ENCODE measurements around the gene RECQL. TPM values are rescaled to one million over a fixed set of nuclear protein-coding genes. Genes with fewer than 3 reads are reported as not detected.

The RECQL gene
- total RNA-seq, 1 experiment from 2014 or later: 34.5 TPM

GRCh38 chr12:21456291-21456780 is 45.1 kb downstream of the RECQL start:
- no peak for DNase-seq
- no peaks in the 10 kb centered on the region for H3K27me3 ChIP-seq (ENCODE audit: insufficient read depth, low read depth)
- POLR2A ChIA-PET (ENCODE audit: unreplicated experiment): no interaction called here
- peaks cover 4% of the 10 kb centered on the region; the same call in 1 of the 2 replicates for H4K20me1 ChIP-seq (ENCODE audit: insufficient read depth)
- H3K36me3 ChIP-seq (ENCODE audit: low read depth): peaks cover 23% of the 10 kb centered on the region
- H3K4me1 ChIP-seq (replicated peaks; ENCODE audit: insufficient read depth): no peaks in the 10 kb centered on the region
- no peak overlapping the region for H3K4me3 ChIP-seq
- H3F3A ChIP-seq (ENCODE audit: insufficient read depth, low read depth): no peaks in the 10 kb centered on the region
- intact Hi-C loops (cut with micrococcal nuclease; ENCODE audit: unreplicated experiment): no loop called here
- BruUV-seq (replicated peaks): no TSS peak
- TF ChIP-seq CTCF (conservative IDR thresholded peaks at IDR 0.05) (no peak), EZH2 (IDR thresholded peaks at IDR 0.05; ENCODE audit: low read depth) (no peak)
- H3K4me2 ChIP-seq: no peak overlapping the region
- H3K27ac ChIP-seq: no peak overlapping the region
- H3K9me2 ChIP-seq (ENCODE audit: insufficient read depth): 0 out of 2 replicates have a peak, but pooled peaks cover 7% of the 10 kb centered on the region
- H3K79me2 ChIP-seq (ENCODE audit: low read depth): no peaks in the 10 kb centered on the region
- CTCF ChIA-PET: no interaction called here
- H2AFZ ChIP-seq: no peak overlapping the region
- H3K9me3 ChIP-seq (ENCODE audit: insufficient read depth, low read depth): no peaks in the 10 kb centered on the region

- Histone ChIP-seq H3K4me1 (replicated peaks; ENCODE audit: insufficient read depth) (no peaks in the 10 kb centered on the region), H3K36me3 (ENCODE audit: low read depth) (peaks cover 21% of the 10 kb centered on the region), H2AFZ (no peak overlapping the region), H3K79me2 (ENCODE audit: low read depth) (no peaks in the 10 kb centered on the region), H3K9me3 (ENCODE audit: insufficient read depth, low read depth) (no peaks in the 10 kb centered on the region), H3F3A (ENCODE audit: insufficient read depth, low read depth) (no peaks in the 10 kb centered on the region; the same call in 1 of the 2 replicates), H3K4me3 (no peak overlapping the region), H3K27ac (no peak overlapping the region), H3K27me3 (ENCODE audit: insufficient read depth, low read depth) (no peaks in the 10 kb centered on the region), H4K20me1 (ENCODE audit: insufficient read depth) (peaks cover 4% of the 10 kb centered on the region; the same call in 1 of the 2 replicates), H3K9me2 (ENCODE audit: insufficient read depth) (0 out of 2 replicates have a peak, but pooled peaks cover 7% of the 10 kb centered on the region), H3K4me2 (no peak overlapping the region)
- no peak for DNase-seq
- ChIA-PET CTCF (no interaction called here), POLR2A (ENCODE audit: unreplicated experiment) (no interaction called here)
- no TSS peak for BruUV-seq (replicated peaks)
- TF ChIP-seq CTCF (conservative IDR thresholded peaks at IDR 0.05) (no peak), EZH2 (IDR thresholded peaks at IDR 0.05; ENCODE audit: low read depth) (no peak)
- intact Hi-C loops (cut with micrococcal nuclease; ENCODE audit: unreplicated experiment): no loop called here
Measured at GRCh38 chr12:21453312-21453852, 48.1 kb downstream of the RECQL start.

GRCh38 chr12:21451529-21451928 is 49.9 kb downstream of the RECQL start:
- H3K4me3 ChIP-seq: no peak overlapping the region
- no peak for DNase-seq
- H3K27me3 ChIP-seq (ENCODE audit: insufficient read depth, low read depth): no peaks in the 10 kb centered on the region
- TF ChIP-seq EZH2 (IDR thresholded peaks at IDR 0.05; ENCODE audit: low read depth) (no peak), CTCF (conservative IDR thresholded peaks at IDR 0.05) (no peak)
- no peak overlapping the region for H3K27ac ChIP-seq
- BruUV-seq (replicated peaks): no TSS peak
- ChIA-PET CTCF (no interaction called here), POLR2A (ENCODE audit: unreplicated experiment) (interaction anchor here (0.7 kb wide), 1 partner anchor 12 kb away, joined by 9 read pairs; no protein-coding TSS in a partner anchor)
- no peaks in the 10 kb centered on the region for H3K79me2 ChIP-seq (ENCODE audit: low read depth)
- peaks cover 4% of the 10 kb centered on the region; the same call in 1 of the 2 replicates for H4K20me1 ChIP-seq (ENCODE audit: insufficient read depth)
- H3K9me2 ChIP-seq (ENCODE audit: insufficient read depth): 0 out of 2 replicates have a peak, but pooled peaks cover 7% of the 10 kb centered on the region
- H3K36me3 ChIP-seq (ENCODE audit: low read depth): peaks cover 18% of the 10 kb centered on the region
- H3K9me3 ChIP-seq (ENCODE audit: insufficient read depth, low read depth): no peaks in the 10 kb centered on the region
- no peak overlapping the region for H3K4me2 ChIP-seq
- peaks cover 4% of the 10 kb centered on the region; the same call in 1 of the 2 replicates for H3F3A ChIP-seq (ENCODE audit: insufficient read depth, low read depth)
- no peaks in the 10 kb centered on the region for H3K4me1 ChIP-seq (replicated peaks; ENCODE audit: insufficient read depth)
- intact Hi-C loops (cut with micrococcal nuclease; ENCODE audit: unreplicated experiment): no loop called here
- H2AFZ ChIP-seq: no peak overlapping the region

All from PC-9 (cell line).